Measurements from ENCODE around the gene ATP5F1B.

ATP5F1B gene

DNA sequence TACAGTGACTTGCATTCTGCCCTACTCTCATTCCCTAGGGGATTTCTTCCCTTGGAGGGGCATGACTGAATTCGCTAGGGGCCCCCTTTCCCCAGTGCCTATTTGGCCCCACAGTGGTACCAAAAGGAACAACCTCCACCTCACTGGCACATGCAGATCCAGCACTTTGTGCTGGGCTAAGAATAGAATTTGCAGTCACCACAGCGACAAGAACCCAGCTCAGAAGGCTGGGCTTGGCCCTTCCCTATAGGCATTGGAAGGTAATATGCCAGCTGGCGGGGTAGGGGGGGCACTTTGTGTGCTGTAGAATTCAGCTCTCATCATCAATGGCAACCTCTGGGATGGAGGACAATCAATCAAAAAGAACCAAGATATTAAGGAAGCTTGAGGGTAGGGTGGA is 29.5 kb downstream of the ATP5F1B start:
- DNase-seq: no peak

DNA sequence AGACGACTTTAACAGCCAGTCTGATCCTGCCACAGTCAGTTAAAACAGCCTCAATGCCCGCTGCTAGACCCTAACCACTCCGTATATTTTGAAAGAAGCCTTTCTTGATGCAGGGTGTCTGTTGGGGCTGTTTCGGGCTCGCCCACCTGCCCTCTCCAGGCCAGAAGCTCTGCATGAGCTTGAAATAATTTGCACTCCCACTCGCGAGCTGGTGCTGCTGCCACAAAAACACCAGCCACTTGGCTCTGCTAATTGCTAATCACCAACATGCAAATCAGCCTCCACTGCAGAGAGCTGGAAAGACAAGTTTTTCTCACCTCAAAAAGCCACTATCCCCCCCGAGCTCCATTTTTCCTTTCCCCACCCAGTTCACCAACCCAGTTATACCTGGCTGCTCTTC is 31.2 kb downstream of the ATP5F1B start:
- DNase-seq: no peak

DNA sequence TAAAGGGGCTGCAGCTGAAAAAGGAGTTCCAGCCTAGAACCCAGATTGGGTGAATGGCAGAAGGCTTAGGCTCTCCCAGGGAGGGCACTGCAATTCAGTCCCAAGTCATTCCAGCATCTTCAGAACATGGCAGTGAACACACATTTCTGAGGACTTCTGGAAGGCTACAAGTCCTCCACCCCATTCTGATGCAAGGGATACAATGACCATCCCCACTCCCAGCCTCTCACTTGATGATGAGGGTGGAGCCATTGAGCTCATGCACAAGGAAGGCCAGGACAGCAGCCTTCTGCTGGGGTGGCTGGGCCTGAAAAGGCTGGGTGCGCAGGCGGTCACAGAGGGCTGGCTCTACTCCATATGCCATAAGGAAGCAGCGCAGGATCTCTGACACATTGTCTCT is 41.4 kb downstream of the ATP5F1B start:
- no peak for DNase-seq

DNA sequence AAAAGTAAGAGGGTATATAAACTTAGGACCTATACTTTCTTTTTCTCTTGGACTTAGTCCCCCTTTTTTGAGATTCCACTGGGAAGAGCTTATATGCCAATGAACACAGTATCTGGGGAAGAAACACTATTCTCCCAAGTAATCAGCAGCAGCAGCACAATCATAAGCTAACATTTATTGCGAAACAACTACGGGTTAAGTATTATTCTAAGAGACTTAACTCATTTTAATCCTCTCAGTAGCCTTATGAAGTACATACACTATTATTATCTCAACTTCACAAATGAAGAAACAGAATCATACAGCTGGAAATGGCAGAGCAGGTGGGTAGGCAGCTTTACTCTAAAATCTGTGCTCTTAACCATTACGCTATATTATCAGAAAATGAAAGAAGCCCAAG is 43.5 kb downstream of the ATP5F1B start:
- no peak for DNase-seq

DNA sequence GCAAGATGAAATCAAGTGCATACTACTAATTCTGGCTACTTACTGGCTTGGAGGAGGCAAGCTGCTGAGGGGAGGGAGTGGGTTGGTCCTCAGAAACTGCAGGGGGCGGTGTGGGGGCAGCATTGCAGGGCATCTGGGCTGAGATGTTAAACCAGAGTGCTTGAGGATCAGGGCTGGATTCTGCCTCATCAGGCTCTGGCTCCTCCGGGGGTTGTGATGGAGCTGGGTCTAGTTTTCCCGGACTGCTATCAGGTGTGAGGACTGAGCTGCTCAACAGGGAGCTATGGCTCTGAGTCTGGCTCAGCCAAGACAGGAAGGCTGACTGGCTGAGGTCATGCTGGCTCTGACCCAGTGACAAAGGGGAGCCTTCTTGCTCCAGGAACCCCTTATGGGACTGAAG is 44.3 kb downstream of the ATP5F1B start:
- DNase-seq: no peak

DNA sequence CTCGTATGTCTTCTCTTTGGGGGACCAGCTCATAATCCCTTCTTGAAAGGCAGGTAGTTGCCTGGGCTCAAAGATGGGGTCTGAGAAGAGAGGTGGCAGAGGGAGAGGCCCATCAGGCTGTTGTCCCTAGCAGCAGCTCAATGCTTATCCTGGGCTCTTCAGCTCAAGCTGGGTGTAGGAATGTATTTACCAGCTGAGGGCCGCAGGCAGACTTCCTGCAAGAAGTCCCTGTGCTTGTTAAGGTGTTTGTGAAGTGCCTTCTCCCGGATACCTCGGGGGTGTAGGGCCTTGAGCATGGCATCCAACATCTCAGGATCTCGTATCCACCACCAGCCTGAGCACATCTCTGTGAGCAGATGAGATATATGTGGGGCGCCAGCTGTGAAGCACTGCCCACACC is 45.0 kb downstream of the ATP5F1B start:
- no peak for DNase-seq

DNA sequence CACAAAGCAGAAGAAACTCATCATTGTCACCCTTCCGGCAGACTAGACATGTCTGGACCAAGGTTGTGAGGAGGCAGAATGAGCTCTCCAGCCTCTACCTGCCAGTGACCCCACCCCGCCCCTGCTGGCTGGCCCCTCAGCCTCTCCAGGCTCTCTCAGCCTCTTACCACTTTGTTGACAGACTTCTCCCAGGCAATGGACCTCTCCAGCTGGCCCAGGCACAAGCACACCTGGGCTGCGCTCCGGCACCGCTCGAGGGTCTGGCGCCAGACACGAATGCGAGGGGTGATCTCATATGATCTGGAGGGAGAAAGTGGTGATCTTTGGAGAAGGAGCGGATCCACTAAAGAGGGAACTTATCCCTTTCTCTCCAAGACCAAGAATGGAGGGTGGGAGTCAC is 46.0 kb downstream of the ATP5F1B start:
- no peak for DNase-seq

DNA sequence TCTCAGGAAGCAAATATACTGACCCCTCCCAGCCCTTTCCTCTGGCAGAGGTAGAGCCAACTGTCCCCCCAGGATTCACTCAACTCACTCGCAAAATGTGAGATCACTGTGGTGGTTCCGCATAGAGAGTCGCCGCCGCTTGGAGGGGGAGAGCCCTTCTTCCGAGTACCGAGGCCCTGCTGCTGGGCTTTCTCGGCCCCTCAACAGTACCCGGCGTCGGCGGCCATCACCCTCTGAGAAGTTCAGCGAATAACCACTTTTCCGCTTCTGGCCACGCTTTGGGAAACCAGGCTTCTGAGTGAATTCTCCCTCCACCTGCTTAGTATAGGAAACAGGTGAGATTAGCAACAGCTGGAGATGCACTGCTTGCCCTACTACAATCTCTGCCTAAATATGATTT is 46.7 kb downstream of the ATP5F1B start:
- DNase-seq: no peak

DNA sequence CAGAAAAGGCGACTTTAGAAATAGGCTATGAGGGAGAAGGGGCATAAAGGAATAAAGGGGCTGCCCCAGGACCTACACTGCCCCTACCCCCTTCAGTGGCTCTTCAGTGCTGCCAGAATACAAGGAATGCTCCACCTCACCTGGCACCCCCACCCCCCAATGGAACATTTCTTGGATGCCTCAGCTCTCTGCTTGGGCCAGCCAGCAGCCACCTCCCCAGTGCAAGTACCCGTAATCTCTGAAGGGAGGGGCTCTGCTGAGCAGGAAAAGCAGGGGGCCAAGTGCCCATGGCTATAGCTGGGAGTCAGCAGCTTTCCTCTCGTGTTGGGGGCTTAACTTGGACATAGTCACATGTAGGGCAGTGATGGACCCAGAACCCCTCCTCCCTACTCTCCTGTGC is 49.0 kb downstream of the ATP5F1B start:
- no peak for DNase-seq

DNA sequence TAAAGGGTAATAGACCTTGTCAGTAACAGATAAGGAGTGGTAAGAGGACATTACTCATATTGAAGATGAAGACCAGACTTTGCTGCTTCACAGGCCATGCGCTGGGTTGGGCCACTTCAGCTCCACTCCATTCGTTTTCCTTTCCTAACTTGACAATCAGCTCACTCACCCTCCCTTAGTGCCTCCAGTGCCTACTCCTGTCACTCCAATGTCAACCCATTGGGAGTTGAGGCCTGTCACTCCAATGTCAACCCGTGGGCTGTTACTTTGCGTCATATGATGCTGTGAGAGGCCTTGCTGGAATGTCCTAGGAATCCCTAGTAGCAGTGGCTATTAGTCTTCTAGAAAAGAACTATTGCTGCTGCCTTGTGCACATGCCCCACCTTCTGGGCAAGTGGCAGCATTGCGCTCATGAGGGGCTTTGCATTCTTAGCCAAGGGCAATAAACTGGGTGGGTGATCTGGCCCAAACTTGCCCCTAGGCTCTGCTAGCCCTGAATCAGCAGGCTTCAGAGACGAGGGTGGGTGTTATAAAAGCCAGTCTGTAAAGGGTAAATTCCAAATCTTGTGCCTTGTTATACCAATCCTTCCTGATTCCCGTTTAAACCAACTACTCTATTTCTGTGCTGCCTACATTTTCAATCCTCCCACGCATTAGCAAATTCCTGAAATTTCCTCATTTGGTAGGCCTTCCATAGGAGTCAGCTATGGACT is 51.7 kb downstream of the ATP5F1B start:
- peak; percentile 46 to 61 for DNase-seq

DNA sequence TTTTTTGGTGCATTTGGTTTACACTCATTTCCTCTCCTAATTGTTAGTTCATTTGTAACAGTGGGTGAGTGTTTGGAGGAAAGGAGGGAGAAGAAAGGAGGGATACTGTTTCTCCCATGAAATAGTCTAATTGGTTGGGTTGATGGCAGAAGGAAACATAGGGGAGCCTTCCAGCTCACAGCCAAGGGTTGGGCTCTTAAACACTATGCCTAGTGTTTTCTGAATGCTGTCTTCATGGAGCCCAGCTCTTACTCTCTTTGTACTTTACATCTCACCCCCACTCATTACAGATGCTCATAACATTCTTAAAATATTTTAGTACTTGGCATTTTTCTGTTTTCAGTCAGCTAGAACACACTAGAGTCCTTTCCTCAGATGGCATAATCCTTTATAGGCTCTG is 53.8 kb downstream of the ATP5F1B start:
- no peak for DNase-seq

DNA sequence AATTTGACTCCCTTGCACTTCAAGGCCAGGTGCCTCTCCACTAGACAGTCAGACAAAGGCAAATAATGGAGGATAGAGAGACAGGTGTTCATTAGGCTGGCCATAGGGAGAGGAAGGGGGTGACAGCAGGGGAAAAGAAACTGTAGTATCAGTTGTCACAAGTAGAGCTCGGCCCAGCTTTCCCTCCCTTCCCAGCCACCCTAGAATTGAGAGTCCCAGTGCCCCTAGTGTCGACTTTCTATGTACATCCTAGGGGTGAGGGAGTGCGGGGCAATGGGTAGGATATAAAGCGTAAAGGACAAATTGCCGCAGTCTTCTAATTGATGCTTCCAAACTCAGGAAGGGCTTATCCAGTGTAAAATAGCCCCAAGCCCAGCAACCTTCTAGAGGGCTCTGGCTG is 54.7 kb downstream of the ATP5F1B start:
- DNase-seq: no peak

DNA sequence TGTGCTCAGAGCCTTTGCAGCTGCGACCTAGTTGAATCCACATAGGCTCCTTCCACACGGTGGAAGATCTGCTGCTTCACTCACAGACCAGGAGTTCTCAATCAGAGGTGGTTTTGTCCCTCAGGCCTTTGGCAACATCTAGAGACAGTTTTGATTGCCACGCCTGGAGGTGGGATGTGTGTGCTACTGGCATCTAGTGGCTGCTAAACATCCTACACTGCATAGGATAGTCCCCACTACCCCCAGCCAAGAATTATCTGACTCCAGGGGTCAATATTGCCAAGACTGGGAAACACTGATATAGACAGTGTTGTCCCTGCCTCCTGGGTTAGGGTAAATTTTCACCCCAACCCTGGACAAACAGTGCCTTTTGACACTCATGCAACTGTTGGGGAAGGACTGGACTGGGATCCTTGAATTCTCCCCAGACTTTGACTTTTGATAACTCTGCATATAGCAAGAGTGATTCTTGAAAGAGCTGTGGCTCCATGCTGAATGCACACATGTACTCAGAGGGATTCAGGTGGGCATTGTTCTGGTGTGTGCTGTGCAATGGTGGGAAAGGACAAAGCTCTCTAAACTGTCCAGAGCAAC is 55.5 kb downstream of the ATP5F1B start:
- DNase-seq: peak in 1 of 2 donors; percentile 35

DNA sequence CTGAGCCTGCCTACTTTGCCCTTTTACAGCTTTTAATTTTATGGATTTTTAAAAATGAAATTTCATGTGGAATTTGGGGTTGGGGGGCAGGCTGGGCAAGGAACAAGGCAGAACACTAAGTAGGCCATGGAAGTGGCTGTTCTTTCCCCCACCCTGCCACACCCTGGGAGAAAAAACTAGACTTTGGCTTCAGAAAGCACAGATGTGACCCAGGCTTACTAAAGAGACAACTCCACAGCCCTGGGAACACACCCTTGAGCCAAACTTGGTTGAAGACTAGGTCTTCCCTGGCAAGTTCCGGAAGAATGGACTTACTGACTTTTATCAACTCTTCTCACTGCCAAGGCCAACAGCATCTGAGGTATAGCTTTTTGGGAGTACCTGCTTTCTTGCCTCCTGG is 56.0 kb downstream of the ATP5F1B start:
- no peak for DNase-seq
